Left lung (tissue), 10 donors: ENCODE measurements around the gene SNX9. TPM values are rescaled to one million over a fixed set of nuclear protein-coding genes. Genes with fewer than 3 reads are reported as not detected.
A peak's percentile ranks its signal among the peaks of the same experiment; 100 is the strongest.
"Not testable (repeated sequence)": the region's sequence is repeated elsewhere in the genome, so short reads cannot be mapped to it uniquely, and the experiment has no call there.

Source experiments
- ATAC-seq: fragments of 200-7000 bp; cut with Tn5 transposase; one replicate; pipeline ENCODE4 v1.9.1; 2020; ENCODE audit warnings: moderate library complexity
- DNase-seq, 4 donors: peaks; one replicate each; pipeline ENCODE4 v3.0.0-alpha.2; 2013 to 2020
- H3K27ac ChIP-seq, 2 donors: fragments of 200-600 bp; sonication (generic) in 1 of 2; one replicate each; pipeline versions ENCODE4 v1.5.0 to v1.8.0; 2020 to 2021
- H3K27me3 ChIP-seq, 2 donors: fragments of 200-600 bp; sonication (generic) in 1 of 2; one replicate each; pipeline versions ENCODE4 v1.5.0 to v1.8.0; 2020 to 2021
- H3K36me3 ChIP-seq, 2 donors: fragments of 200-600 bp; sonication (generic) in 1 of 2; one replicate each; pipeline versions ENCODE4 v1.5.0 to v1.8.0; 2020 to 2021
- H3K4me1 ChIP-seq, 2 donors: fragments of 200-600 bp; one replicate each; pipeline ENCODE4 v1.8.0; 2021
- H3K4me3 ChIP-seq, 2 donors: fragments of 200-600 bp; sonication (generic) in 1 of 2; one replicate each; pipeline versions ENCODE4 v1.5.0 to v1.8.0; 2020 to 2021; ENCODE audit warnings: mild to moderate bottlenecking in 1 of 2
- H3K9me3 ChIP-seq, 2 donors: fragments of 200-600 bp; sonication (generic) in 1 of 2; one replicate each; pipeline versions ENCODE4 v1.5.0 to v1.8.0; 2020 to 2021
- intact Hi-C, 2 donors: fragments of 100-400 bp; cut with DNase I; formaldehyde crosslinking; loops; one replicate each; pipeline versions ENCODE4 v1.11.2 to v1.14.2; 2022
- polyA plus RNA-seq, 6 donors: library from polyadenylated mRNA; unstranded; fragments of 120-200 nt; gene quantifications; one replicate each; pipeline ENCODE4 v1.2.1, GENCODE V29; 2013; ENCODE audit not compliant: insufficient read length in 6 of 6
- total RNA-seq, 2 donors: library from RNA; stranded (reverse); fragmentation: NEBNext Ultra II Directional; extraction: Animal tissue kit (Norgen Biotek cat#: 25700); gene quantifications; one replicate each; pipeline ENCODE4 v1.2.1, GENCODE V29; 2021
- TF ChIP-seq, protein P1 (sequence below), 2 donors: fragments of 200-600 bp; sonication (generic) in 1 of 2; IDR thresholded peaks; one replicate each; pipeline versions ENCODE4 v1.5.0 to v1.8.0; 2021; ENCODE audit warnings: antibody characterized with exemption in 2 of 2
- donor health status: DM: no; HTN: yes; CAD: no.
- donor health status: DM: no; HTN: no; CAD: no.

SNX9 gene
- total and polyA plus RNA-seq, 8 donors = 23.5 to 44.4 (median 38.4) TPM

DNA sequence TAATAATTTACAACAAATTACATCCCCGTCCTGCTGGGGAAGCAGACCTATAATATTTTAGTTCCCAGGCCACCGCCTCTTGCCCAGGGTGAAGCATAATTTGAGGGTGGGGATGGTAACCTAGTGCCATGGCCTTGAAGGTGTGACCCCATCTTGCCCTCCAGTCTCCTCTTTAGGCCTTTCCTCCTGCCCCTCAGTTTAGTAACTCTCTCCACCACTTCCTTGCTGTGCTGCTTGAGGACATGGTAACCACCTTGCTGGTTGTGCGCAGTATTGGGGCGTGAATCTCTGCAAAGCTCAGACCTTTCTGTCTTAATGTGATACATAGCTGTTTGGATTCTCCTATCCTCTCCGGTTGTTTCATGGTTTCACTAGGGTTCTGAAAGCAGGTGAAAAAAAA lies 16.6 kb downstream of the SNX9 start:
- ATAC-seq = no peak
- Histone ChIP-seq H3K4me3 (no peak overlapping the region), H3K9me3 (no peaks in the 10 kb centered on the region), H3K36me3 (no peaks in the 10 kb centered on the region), H3K27ac (no peak overlapping the region), H3K27me3 (no peaks in the 10 kb centered on the region), H3K4me1 (peaks cover 0 to 11% of the 10 kb centered on the region in 2 donors)
- TF ChIP-seq, protein P1, sequence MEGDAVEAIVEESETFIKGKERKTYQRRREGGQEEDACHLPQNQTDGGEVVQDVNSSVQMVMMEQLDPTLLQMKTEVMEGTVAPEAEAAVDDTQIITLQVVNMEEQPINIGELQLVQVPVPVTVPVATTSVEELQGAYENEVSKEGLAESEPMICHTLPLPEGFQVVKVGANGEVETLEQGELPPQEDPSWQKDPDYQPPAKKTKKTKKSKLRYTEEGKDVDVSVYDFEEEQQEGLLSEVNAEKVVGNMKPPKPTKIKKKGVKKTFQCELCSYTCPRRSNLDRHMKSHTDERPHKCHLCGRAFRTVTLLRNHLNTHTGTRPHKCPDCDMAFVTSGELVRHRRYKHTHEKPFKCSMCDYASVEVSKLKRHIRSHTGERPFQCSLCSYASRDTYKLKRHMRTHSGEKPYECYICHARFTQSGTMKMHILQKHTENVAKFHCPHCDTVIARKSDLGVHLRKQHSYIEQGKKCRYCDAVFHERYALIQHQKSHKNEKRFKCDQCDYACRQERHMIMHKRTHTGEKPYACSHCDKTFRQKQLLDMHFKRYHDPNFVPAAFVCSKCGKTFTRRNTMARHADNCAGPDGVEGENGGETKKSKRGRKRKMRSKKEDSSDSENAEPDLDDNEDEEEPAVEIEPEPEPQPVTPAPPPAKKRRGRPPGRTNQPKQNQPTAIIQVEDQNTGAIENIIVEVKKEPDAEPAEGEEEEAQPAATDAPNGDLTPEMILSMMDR (IDR thresholded peaks at IDR 0.05) = no peak
- DNase-seq = no peak
- intact Hi-C loops = no loop called here

DNA sequence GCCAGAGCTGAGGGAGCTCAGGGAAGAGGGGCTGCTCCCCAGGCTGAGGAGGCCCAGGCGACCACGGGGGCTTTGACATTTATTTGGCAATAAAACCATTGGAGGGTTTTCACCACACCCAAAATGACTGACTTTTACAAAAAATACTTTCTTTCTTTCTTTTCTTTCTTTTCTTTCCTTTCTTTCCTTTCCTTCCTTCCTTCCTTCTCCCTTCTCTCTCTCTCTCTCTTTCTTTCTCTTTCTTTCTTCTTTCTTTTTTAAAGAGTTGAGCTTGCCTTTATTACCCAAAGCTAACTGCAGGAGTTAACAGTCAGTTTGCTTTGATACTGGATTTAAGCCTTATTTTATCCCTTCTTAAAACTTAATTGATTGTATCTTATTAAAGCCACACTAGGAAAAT lies 17.2 kb downstream of the SNX9 start:
- H3K4me3 ChIP-seq = no peak overlapping the region
- no peak for ATAC-seq
- TF ChIP-seq, protein P1 (IDR thresholded peaks at IDR 0.05) = no peak
- H3K36me3 ChIP-seq = no peaks in the 10 kb centered on the region
- no peaks in the 10 kb centered on the region for H3K9me3 ChIP-seq
- intact Hi-C loops = no loop called here
- peaks cover 0 to 13% of the 10 kb centered on the region in 2 donors for H3K4me1 ChIP-seq
- H3K27ac ChIP-seq = no peak overlapping the region
- DNase-seq = peak in 1 of 4 donors; percentile 29
- no peaks in the 10 kb centered on the region for H3K27me3 ChIP-seq

DNA sequence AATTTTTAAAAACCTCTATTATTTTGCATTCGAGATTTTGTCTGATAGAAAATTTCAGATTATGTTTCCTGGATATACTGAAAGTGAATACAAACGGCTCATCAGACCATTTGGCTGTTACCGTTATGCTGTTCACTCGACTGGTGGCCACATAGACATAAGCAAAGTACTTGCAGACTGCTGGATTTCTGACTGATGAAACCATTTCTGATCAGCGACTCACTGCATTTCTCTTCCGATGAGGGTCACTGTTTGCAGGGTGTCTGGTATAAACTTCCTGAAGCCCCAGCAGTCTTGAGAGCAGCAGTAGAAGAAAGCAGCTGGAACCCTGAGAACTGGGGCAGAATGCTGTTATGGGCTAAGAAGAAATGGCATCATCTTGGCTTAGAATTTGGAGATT lies 17.7 kb downstream of the SNX9 start:
- H3K9me3 ChIP-seq = no peaks in the 10 kb centered on the region
- H3K27me3 ChIP-seq = no peaks in the 10 kb centered on the region
- H3K4me3 ChIP-seq = no peak overlapping the region
- no peak for DNase-seq
- no peak for ATAC-seq
- TF ChIP-seq, protein P1 (IDR thresholded peaks at IDR 0.05) = no peak
- H3K27ac ChIP-seq = no peak overlapping the region
- H3K4me1 ChIP-seq = peaks cover 0 to 18% of the 10 kb centered on the region in 2 donors
- H3K36me3 ChIP-seq = no peaks in the 10 kb centered on the region
- intact Hi-C loops = no loop called here

DNA sequence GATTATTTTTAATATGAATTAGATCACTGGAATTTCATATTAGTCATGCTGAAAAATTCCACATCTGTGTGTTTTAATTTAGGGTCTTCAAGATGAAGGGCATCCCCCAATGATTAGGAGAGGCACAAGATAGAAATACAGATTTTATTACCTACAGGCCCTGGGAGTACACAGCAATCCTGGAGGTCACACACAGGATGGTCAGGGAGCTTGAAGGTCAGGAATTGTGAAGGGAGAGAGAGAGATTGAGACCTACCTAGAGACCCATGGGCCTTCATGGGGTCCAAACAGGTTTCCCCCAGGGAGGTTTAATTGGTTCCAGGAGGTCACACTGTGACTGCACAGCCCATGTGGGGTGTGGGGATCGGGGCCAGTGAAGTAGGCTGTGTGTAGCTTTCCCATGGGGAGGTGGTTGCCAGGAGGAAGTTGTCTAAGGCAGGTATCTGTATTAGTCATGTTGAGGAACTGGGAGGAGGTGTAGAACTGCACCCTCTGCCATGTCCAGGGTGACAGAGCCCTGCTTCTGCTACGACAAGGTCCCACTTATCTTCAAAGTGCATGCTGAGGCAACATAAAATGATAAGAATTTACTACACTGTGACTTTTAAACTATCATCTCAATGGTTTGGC lies 18.3 kb downstream of the SNX9 start:
- TF ChIP-seq, protein P1 (IDR thresholded peaks at IDR 0.05) = no peak
- H3K36me3 ChIP-seq = no peaks in the 10 kb centered on the region
- no peaks in the 10 kb centered on the region for H3K9me3 ChIP-seq
- no peak overlapping the region for H3K27ac ChIP-seq
- no peak overlapping the region for H3K4me3 ChIP-seq
- H3K27me3 ChIP-seq = no peaks in the 10 kb centered on the region
- H3K4me1 ChIP-seq = peaks cover 4 to 24% of the 10 kb centered on the region in 2 donors
- intact Hi-C loops = no loop called here
- DNase-seq (no peak), ATAC-seq (peak; percentile 23)

DNA sequence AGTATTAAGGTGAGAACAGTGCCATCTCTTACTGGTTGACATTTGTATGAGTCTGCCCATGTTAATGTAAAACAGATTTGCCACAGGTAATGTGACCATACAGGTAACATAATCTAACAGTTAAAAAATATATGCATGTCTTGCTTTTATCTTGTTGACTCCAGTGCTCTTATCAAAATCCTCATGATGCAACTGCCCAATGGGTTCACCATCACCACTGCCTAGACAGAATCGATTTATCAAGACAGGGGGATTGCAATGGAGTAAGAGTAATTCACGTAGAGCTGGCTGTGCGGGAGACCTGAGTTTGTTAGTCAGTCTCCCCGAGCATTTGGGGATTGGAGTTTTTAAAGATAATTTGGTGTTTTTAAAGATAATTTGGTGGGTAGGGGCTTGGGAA lies 19.2 kb downstream of the SNX9 start:
- Histone ChIP-seq H3K27me3 (no peaks in the 10 kb centered on the region), H3K27ac (no peak overlapping the region), H3K4me1 (peaks cover 5 to 29% of the 10 kb centered on the region in 2 donors), H3K4me3 (no peak overlapping the region), H3K36me3 (no peaks in the 10 kb centered on the region), H3K9me3 (no peaks in the 10 kb centered on the region)
- DNase-seq (no peak), ATAC-seq (no peak)
- TF ChIP-seq, protein P1 (IDR thresholded peaks at IDR 0.05) = no peak
- intact Hi-C loops = no loop called here

DNA sequence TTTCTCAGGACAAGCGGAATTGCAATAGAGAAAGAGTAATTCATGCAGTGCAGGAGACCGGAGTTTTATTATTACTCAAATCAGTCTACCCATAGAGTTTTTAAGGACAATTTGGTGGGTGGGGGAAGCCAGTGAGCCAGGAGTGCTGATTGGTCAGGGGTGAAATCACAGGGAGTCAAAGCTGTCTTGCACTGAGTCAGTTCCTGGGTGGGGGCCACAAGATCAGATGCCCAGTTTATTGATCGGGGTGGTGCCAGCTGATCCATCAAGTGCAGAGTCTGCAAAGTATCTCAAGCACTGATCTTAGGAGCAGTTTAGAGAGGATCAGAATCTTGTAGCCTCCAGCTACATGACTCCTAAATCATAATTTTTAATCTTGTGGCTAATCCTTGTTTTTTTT lies 21.1 kb downstream of the SNX9 start:
- peaks cover 5 to 29% of the 10 kb centered on the region in 2 donors for H3K4me1 ChIP-seq
- H3K27ac ChIP-seq, H3K36me3 ChIP-seq, H3K27me3 ChIP-seq, H3K4me3 ChIP-seq, DNase-seq, ATAC-seq, H3K9me3 ChIP-seq, intact Hi-C loops: not testable (repeated sequence)
